HEK293 (cell line): Measurements from ENCODE around the gene MYH7B.

ENCODE experiments used
- AEBP2 ChIP-seq: fragments of 450-650 bp; formaldehyde crosslinking; IDR thresholded peaks from 2 replicates; pipeline ENCODE4 v1.5.1; 2016; ENCODE audit warnings: missing biosample characterization, missing genetic modification characterization, borderline replicate concordance
- RBAK ChIP-seq: fragments of 450-650 bp; formaldehyde crosslinking; IDR thresholded peaks from 2 replicates; pipeline ENCODE4 v1.5.1; 2016; ENCODE audit warnings: missing biosample characterization, missing genetic modification characterization
- REPIN1 ChIP-seq: fragments of 450-650 bp; formaldehyde crosslinking; IDR thresholded peaks from 2 replicates; pipeline ENCODE4 v1.5.1; 2017; ENCODE audit warnings: missing biosample characterization, missing genetic modification characterization, low read depth
- YY1 ChIP-seq: fragments of 450-650 bp; formaldehyde crosslinking; IDR thresholded peaks from 2 replicates; pipeline ENCODE4 v1.5.1; 2018; ENCODE audit warnings: missing biosample characterization, missing genetic modification characterization
- ZNF10 ChIP-seq: fragments of 450-650 bp; formaldehyde crosslinking; IDR thresholded peaks from 2 replicates; pipeline ENCODE4 v1.5.1; 2017; ENCODE audit warnings: missing biosample characterization, missing genetic modification characterization
- ZNF311 ChIP-seq: fragments of 450-650 bp; formaldehyde crosslinking; IDR thresholded peaks from 2 replicates; pipeline ENCODE4 v1.5.1; 2017; ENCODE audit warnings: missing biosample characterization, missing genetic modification characterization, borderline replicate concordance
- ZNF501 ChIP-seq: fragments of 450-650 bp; formaldehyde crosslinking; IDR thresholded peaks from 2 replicates; pipeline ENCODE4 v1.5.1; 2016; ENCODE audit warnings: missing biosample characterization, missing genetic modification characterization
- ZNF768 ChIP-seq: fragments of 450-650 bp; formaldehyde crosslinking; IDR thresholded peaks from 2 replicates; pipeline ENCODE4 v1.5.1; 2018; ENCODE audit warnings: missing biosample characterization, mild to moderate bottlenecking, missing genetic modification characterization
- TF ChIP-seq, protein P1 (sequence below): fragments of 450-650 bp; formaldehyde crosslinking; IDR thresholded peaks from 2 replicates; pipeline ENCODE4 v1.5.1; 2016; ENCODE audit warnings: missing biosample characterization, missing genetic modification characterization
- TF ChIP-seq, protein P2 (sequence below): fragments of 450-650 bp; formaldehyde crosslinking; IDR thresholded peaks from 2 replicates; pipeline ENCODE4 v1.5.1; 2016; ENCODE audit warnings: missing biosample characterization, missing genetic modification characterization

DNA sequence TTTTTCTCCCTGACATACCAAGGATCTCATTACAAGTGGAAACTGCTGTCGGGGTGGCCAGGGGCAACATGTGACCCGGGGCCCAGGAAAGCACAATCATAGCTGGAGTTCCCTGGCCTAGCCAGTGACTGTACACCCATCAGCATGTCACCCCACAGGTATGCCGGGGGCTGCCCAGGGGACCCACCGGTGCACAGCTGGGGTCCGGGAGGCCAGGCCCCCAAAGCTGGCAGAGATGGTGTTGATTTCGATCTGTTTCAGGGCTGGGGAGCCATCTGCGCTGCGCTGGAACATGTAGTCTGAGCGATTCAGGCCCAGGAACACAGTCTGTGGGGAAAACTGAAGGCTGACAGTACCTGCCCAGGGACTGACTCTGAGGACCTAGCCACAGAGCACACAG, 13.4 kb upstream of the MYH7B start:
- no peak for TF ChIP-seq REPIN1 (tag by site-specific recombination)
- TF ChIP-seq ZNF311 = no peak
- TF ChIP-seq, protein P1, sequence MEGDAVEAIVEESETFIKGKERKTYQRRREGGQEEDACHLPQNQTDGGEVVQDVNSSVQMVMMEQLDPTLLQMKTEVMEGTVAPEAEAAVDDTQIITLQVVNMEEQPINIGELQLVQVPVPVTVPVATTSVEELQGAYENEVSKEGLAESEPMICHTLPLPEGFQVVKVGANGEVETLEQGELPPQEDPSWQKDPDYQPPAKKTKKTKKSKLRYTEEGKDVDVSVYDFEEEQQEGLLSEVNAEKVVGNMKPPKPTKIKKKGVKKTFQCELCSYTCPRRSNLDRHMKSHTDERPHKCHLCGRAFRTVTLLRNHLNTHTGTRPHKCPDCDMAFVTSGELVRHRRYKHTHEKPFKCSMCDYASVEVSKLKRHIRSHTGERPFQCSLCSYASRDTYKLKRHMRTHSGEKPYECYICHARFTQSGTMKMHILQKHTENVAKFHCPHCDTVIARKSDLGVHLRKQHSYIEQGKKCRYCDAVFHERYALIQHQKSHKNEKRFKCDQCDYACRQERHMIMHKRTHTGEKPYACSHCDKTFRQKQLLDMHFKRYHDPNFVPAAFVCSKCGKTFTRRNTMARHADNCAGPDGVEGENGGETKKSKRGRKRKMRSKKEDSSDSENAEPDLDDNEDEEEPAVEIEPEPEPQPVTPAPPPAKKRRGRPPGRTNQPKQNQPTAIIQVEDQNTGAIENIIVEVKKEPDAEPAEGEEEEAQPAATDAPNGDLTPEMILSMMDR (tag by site-specific recombination) = no peak
- no peak for TF ChIP-seq ZNF768 (tag by site-specific recombination)
- no peak for TF ChIP-seq ZNF10 (tag by site-specific recombination)
- no peak for TF ChIP-seq AEBP2 (tag by site-specific recombination)
- TF ChIP-seq ZNF501 (tag by site-specific recombination) = no peak
- TF ChIP-seq YY1 (tag by site-specific recombination) = no peak
- TF ChIP-seq, protein P2, sequence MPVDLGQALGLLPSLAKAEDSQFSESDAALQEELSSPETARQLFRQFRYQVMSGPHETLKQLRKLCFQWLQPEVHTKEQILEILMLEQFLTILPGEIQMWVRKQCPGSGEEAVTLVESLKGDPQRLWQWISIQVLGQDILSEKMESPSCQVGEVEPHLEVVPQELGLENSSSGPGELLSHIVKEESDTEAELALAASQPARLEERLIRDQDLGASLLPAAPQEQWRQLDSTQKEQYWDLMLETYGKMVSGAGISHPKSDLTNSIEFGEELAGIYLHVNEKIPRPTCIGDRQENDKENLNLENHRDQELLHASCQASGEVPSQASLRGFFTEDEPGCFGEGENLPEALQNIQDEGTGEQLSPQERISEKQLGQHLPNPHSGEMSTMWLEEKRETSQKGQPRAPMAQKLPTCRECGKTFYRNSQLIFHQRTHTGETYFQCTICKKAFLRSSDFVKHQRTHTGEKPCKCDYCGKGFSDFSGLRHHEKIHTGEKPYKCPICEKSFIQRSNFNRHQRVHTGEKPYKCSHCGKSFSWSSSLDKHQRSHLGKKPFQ (tag by site-specific recombination) = no peak
- TF ChIP-seq RBAK (tag by site-specific recombination) = no peak
